ENCODE results near the gene PPP1R9B.

DNA sequence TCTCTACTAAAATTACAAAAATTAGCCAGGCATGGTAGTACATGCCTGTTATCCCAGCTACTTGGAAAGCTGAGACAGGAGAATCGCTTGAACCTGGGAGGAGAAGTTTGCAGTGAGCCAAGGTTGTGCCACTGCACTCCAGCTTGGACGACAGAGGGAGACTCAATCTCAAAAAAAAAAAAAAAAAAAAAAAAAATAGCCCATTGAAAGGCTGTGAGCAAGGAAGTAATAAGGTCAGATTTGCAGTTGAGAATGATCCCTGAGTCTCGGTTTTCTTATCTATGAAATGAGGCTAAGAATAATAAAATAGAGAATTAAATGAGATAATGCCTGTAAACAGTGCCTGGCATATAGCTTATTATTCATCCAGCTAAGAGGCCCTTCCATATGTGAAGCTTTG lies 56.7 kb downstream of the PPP1R9B start:
- TF ChIP-seq, protein P1, sequence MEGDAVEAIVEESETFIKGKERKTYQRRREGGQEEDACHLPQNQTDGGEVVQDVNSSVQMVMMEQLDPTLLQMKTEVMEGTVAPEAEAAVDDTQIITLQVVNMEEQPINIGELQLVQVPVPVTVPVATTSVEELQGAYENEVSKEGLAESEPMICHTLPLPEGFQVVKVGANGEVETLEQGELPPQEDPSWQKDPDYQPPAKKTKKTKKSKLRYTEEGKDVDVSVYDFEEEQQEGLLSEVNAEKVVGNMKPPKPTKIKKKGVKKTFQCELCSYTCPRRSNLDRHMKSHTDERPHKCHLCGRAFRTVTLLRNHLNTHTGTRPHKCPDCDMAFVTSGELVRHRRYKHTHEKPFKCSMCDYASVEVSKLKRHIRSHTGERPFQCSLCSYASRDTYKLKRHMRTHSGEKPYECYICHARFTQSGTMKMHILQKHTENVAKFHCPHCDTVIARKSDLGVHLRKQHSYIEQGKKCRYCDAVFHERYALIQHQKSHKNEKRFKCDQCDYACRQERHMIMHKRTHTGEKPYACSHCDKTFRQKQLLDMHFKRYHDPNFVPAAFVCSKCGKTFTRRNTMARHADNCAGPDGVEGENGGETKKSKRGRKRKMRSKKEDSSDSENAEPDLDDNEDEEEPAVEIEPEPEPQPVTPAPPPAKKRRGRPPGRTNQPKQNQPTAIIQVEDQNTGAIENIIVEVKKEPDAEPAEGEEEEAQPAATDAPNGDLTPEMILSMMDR (IDR thresholded peaks at IDR 0.05): no peak
- TF ChIP-seq POLR2A (IDR thresholded peaks at IDR 0.05): no peak
- no peak for TF ChIP-seq POLR2AphosphoS5 (IDR thresholded peaks at IDR 0.05)

All from prostate gland (tissue), 2 donors.